Suprapubic skin (tissue), 4 donors: ENCODE data around the gene RAB43. TPM values are rescaled to one million over a fixed set of nuclear protein-coding genes. Genes with fewer than 3 reads are reported as not detected.

Experiments
- DNase-seq, 2 donors: peaks; one replicate each; pipeline ENCODE4 v3.0.0-alpha.2; 2019; ENCODE audit warnings: low spot score in 2 of 2
- H3K27ac ChIP-seq: fragments of 200-600 bp; sonication (generic); one replicate; pipeline ENCODE4 v1.5.1; 2019
- H3K27me3 ChIP-seq: fragments of 200-600 bp; sonication (generic); one replicate; pipeline ENCODE4 v1.5.1; 2019
- H3K36me3 ChIP-seq: fragments of 200-600 bp; sonication (generic); one replicate; pipeline ENCODE4 v1.5.1; 2019
- H3K4me1 ChIP-seq: fragments of 200-600 bp; sonication (generic); one replicate; pipeline ENCODE4 v1.5.1; 2019
- H3K4me3 ChIP-seq: fragments of 200-600 bp; sonication (generic); one replicate; pipeline ENCODE4 v1.5.1; 2019; ENCODE audit warnings: mild to moderate bottlenecking
- H3K9me3 ChIP-seq: fragments of 200-600 bp; sonication (generic); one replicate; pipeline ENCODE4 v1.5.1; 2019
- EP300 ChIP-seq: sonication (generic); formaldehyde crosslinking; IDR thresholded peaks from one replicate; pipeline ENCODE4 v1.6.1; 2017; ENCODE audit warnings: antibody characterized with exemption
- POLR2A ChIP-seq, 2 donors: fragments of 450-650 bp; IDR thresholded peaks; one replicate each; pipeline ENCODE4 v1.6.1; 2017; ENCODE audit warnings: antibody characterized with exemption in 2 of 2, mild to moderate bottlenecking in 2 of 2, moderate library complexity in 2 of 2
- POLR2AphosphoS5 ChIP-seq, 3 donors: sonication (generic); formaldehyde crosslinking; IDR thresholded peaks; one replicate each; pipeline ENCODE4 v1.6.1; 2017; ENCODE audit warnings: antibody characterized with exemption in 3 of 3
- WGBS: methylation state at CpG from one replicate; pipeline ENCODE4 v1.1.5; 2018; 5-methylcytosine and 5-hydroxymethylcytosine counted together
- total RNA-seq, 4 donors: library from RNA; depleted of rRNA; stranded (reverse); fragments of >200 nt; gene quantifications; one replicate each; pipeline ENCODE4 v1.1.0, GENCODE V29; 2016
- TF ChIP-seq, protein P1 (sequence below), 2 donors: fragments of 200-600 bp in 1 of 2; fragments of 450-650 bp in 1 of 2; sonication (generic) in 1 of 2; IDR thresholded peaks; one replicate each; pipeline ENCODE4 v1.5.1; 2016 to 2019; ENCODE audit warnings: antibody characterized with exemption in 2 of 2, mild to moderate bottlenecking in 1 of 2, moderate library complexity in 1 of 2

The RAB43 gene
- total RNA-seq, 4 donors from 2014 or later = 7.3 to 20.4 (median 8.3) TPM

DNA sequence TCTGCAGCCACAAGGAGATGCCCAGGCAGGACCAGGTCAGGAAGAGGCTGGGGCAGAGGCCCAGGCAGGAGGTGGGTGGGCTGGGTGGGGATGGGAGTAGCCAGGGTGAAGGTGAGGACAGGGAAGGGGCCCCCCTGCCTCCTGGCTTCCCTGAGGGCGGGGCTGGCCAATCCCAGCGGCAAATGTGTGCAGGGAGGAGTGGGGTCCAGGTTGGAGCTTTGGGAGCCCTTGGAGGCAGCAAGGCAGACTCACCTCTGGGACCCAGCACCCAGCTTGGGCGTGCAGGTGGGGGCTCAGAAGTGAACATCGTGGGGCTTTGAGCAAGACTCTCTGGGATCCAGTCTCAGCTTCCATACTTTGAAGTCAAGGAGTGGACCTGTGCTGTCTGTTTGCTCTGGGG lies 35.8 kb downstream of the RAB43 start:
- H3K4me1 ChIP-seq = peaks cover 11% of the 10 kb centered on the region
- H3K27me3 ChIP-seq = no peaks in the 10 kb centered on the region
- no peaks in the 10 kb centered on the region for H3K9me3 ChIP-seq
- no peak for DNase-seq
- H3K36me3 ChIP-seq = no peaks in the 10 kb centered on the region
- no peak overlapping the region for H3K27ac ChIP-seq
- WGBS = 92% methylated on average over 4 of the region's 4 CpGs
- no peak overlapping the region for H3K4me3 ChIP-seq
- no peak for TF ChIP-seq POLR2A (IDR thresholded peaks at IDR 0.05)
- TF ChIP-seq, protein P1, sequence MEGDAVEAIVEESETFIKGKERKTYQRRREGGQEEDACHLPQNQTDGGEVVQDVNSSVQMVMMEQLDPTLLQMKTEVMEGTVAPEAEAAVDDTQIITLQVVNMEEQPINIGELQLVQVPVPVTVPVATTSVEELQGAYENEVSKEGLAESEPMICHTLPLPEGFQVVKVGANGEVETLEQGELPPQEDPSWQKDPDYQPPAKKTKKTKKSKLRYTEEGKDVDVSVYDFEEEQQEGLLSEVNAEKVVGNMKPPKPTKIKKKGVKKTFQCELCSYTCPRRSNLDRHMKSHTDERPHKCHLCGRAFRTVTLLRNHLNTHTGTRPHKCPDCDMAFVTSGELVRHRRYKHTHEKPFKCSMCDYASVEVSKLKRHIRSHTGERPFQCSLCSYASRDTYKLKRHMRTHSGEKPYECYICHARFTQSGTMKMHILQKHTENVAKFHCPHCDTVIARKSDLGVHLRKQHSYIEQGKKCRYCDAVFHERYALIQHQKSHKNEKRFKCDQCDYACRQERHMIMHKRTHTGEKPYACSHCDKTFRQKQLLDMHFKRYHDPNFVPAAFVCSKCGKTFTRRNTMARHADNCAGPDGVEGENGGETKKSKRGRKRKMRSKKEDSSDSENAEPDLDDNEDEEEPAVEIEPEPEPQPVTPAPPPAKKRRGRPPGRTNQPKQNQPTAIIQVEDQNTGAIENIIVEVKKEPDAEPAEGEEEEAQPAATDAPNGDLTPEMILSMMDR (IDR thresholded peaks at IDR 0.05) = no peak
- no peak for TF ChIP-seq POLR2AphosphoS5 (IDR thresholded peaks at IDR 0.05)
- TF ChIP-seq EP300 = no peak

DNA sequence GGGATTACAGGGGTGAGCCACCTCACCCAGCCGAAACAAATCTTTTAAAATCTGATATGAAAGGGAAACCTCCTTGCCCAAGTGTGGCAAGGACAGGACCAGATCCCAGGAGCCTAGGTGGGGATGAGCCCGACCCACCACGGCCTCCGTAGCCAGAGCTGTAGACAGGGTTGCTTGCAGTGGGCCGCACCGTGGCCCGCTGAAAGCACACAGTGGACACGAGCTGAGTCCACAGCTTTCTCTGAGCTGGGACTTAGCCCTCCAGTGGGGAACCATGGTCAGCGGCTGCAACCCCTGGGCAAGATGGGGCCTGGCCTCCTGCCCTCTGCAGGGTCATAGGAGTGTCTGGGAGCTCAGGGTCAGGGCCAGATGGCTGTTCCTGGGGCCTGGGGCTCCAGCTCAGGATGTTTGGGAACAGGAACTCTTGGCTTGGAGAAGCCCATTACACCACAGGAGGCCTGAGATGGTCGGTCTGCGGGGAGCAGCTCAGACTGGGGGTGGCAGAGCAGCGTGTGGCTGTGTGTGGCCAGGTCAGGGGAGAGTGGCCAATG lies 36.4 kb downstream of the RAB43 start:
- no peaks in the 10 kb centered on the region for H3K9me3 ChIP-seq
- DNase-seq = no peak
- no peak overlapping the region for H3K27ac ChIP-seq
- no peak overlapping the region for H3K4me3 ChIP-seq
- H3K36me3 ChIP-seq = no peaks in the 10 kb centered on the region
- peaks cover 11% of the 10 kb centered on the region for H3K4me1 ChIP-seq
- 87% methylated on average over 5 of the region's 12 CpGs for WGBS
- no peaks in the 10 kb centered on the region for H3K27me3 ChIP-seq
- TF ChIP-seq, protein P1 (IDR thresholded peaks at IDR 0.05) = no peak
- TF ChIP-seq POLR2A (IDR thresholded peaks at IDR 0.05) = no peak
- no peak for TF ChIP-seq POLR2AphosphoS5 (IDR thresholded peaks at IDR 0.05)
- TF ChIP-seq EP300 = no peak

DNA sequence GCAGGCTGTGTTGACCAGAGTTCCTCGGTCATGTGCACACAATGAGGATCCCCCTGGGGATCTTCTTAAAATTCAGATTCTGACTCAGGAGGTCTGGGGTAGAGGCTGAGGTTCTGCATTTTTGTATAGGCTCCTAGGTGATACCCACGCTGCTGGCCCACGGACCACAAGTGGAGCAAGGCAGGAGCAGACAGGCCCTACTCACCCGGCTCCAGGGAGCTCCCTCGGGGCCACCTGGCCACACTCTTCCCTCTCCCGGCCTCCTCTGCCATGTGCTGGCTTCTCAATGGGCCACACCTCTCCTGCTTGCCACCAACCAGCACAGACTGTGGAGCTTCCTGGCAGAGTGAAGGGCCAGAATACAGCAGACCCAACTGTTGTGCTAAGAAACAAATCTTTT lies 37.1 kb downstream of the RAB43 start:
- no peak overlapping the region for H3K27ac ChIP-seq
- no peaks in the 10 kb centered on the region for H3K9me3 ChIP-seq
- WGBS = 75% methylated on average over 1 of the region's 6 CpGs
- DNase-seq = no peak
- TF ChIP-seq EP300 = no peak
- H3K4me3 ChIP-seq = no peak overlapping the region
- peaks cover 11% of the 10 kb centered on the region for H3K4me1 ChIP-seq
- H3K27me3 ChIP-seq = no peaks in the 10 kb centered on the region
- no peaks in the 10 kb centered on the region for H3K36me3 ChIP-seq

DNA sequence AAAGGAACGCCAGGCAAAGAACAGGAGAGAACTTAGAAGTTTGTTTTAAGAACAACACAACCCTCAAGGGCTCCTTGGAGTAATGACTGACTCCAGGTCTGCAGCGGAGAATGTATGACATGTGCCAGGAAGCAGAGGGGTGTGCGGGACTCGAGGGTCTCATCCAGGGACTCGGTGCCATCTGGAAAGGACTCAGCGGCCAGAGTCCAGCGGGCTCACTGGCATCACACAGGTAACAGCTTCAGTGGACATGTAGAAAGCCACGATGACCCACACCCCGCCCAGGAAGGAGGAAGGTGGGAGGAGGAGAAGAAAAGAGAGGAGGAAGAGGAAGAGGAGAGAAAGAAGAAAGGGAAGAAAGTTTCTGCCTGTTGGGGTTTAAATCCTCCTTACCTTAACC lies 39.6 kb downstream of the RAB43 start:
- no peak overlapping the region for H3K27ac ChIP-seq
- H3K27me3 ChIP-seq = no peaks in the 10 kb centered on the region
- no peaks in the 10 kb centered on the region for H3K36me3 ChIP-seq
- TF ChIP-seq, protein P1 (IDR thresholded peaks at IDR 0.05) = no peak
- TF ChIP-seq POLR2AphosphoS5 (IDR thresholded peaks at IDR 0.05) (no peak), POLR2A (IDR thresholded peaks at IDR 0.05) (no peak), EP300 (no peak)
- H3K4me3 ChIP-seq = no peak overlapping the region
- DNase-seq = no peak
- WGBS = 79% methylated on average over 9 of the region's 9 CpGs
- peaks cover 7% of the 10 kb centered on the region for H3K4me1 ChIP-seq
- no peaks in the 10 kb centered on the region for H3K9me3 ChIP-seq

DNA sequence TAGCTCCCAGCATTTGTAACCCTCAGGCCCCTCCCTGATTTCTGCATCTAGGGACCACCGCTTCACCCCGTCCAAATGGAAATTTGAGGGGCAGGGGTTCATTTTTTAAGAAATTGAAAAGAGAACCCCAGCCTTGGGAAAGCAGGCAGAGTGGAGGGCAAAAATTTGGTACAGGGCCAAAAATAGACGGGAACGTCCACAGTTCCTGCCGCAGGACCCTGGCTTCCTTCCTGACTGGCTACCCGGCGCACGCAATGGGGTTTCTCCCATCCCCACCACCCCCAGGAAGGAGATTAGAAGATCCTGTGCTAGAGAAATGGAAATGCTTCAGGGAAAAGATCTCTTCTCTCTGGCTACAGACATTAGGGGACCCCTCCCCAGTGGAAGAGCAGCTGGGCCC lies 40.1 kb downstream of the RAB43 start:
- TF ChIP-seq POLR2A (IDR thresholded peaks at IDR 0.05) = no peak
- TF ChIP-seq, protein P1 (IDR thresholded peaks at IDR 0.05) = no peak
- TF ChIP-seq POLR2AphosphoS5 (IDR thresholded peaks at IDR 0.05) = no peak
- no peak for TF ChIP-seq EP300
- Histone ChIP-seq H3K27ac (no peak overlapping the region), H3K9me3 (no peaks in the 10 kb centered on the region), H3K4me1 (peaks cover 2% of the 10 kb centered on the region), H3K4me3 (no peak overlapping the region), H3K36me3 (no peaks in the 10 kb centered on the region), H3K27me3 (no peaks in the 10 kb centered on the region)
- DNase-seq = no peak
- WGBS = 81% methylated on average over 8 of the region's 8 CpGs

DNA sequence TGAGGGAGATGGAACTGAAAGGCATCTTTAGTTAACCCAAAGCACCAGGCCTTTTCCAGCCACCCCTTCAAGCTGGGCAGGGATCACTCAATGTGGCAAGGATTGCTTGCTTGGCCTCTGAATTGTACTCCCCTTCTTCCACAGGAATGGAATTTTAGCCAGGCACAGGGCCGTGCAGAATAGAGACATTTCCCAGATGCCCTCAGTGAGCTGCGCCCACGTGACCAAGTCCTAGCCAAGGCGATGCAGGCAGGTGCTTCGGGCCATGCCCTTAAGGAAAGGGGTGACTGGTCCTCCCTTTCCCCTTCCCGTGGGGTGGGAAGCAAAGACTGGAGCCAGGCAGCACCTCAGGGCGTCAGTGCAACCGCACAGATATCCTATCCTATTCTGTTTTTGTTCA lies 43.1 kb downstream of the RAB43 start:
- no peak for DNase-seq
- no peak overlapping the region for H3K27ac ChIP-seq
- WGBS = 76% methylated on average over 7 of the region's 8 CpGs
- H3K9me3 ChIP-seq = no peaks in the 10 kb centered on the region
- H3K36me3 ChIP-seq = no peaks in the 10 kb centered on the region
- no peaks in the 10 kb centered on the region for H3K27me3 ChIP-seq
- no peaks in the 10 kb centered on the region for H3K4me1 ChIP-seq
- H3K4me3 ChIP-seq = no peak overlapping the region
- TF ChIP-seq POLR2AphosphoS5 (IDR thresholded peaks at IDR 0.05) = no peak
- no peak for TF ChIP-seq POLR2A (IDR thresholded peaks at IDR 0.05)
